BE2C (cell line): ENCODE results near the gene VN1R4. TPM values are rescaled to one million over a fixed set of nuclear protein-coding genes. Genes with fewer than 3 reads are reported as not detected.
A peak's percentile ranks its signal among the peaks of the same experiment; 100 is the strongest.
"Not testable (repeated sequence)": the region's sequence is repeated elsewhere in the genome, so short reads cannot be mapped to it uniquely, and the experiment has no call there.

Experiments used
- DNase-seq: peaks from one replicate; pipeline ENCODE4 v3.0.0-alpha.2; 2020
- H3K27me3 ChIP-seq: fragments of 250-450 bp; sonication (Bioruptor Pico); 2 replicates; pipeline ENCODE4 v1.5.1; 2020; ENCODE audit warnings: mild to moderate bottlenecking
- H3K36me3 ChIP-seq: fragments of 250-450 bp; sonication (Bioruptor Pico); 2 replicates; pipeline ENCODE4 v1.5.1; 2020; ENCODE audit warnings: mild to moderate bottlenecking
- H3K4me1 ChIP-seq: fragments of 250-450 bp; sonication (Bioruptor Pico); 2 replicates; pipeline ENCODE4 v1.5.1; 2020
- H3K4me3 ChIP-seq: 2 replicates; pipeline ENCODE4 v1.5.1; 2011; ENCODE audit warnings: low read depth, low read length
- H3K9me3 ChIP-seq: fragments of 250-450 bp; sonication (Bioruptor Pico); 2 replicates; pipeline ENCODE4 v1.5.1; 2020
- polyA plus RNA-seq: library from polyadenylated mRNA; unstranded; fragments of >200 nt; gene quantifications from one replicate; pipeline ENCODE4 v1.2.1, GENCODE V29; 2012; ENCODE audit warnings: low read depth, missing spikeins; ENCODE audit not compliant: insufficient read length, insufficient read depth
- TF ChIP-seq, protein P1 (sequence below): IDR thresholded peaks from 2 replicates; pipeline ENCODE4 v1.5.1; 2012; ENCODE audit warnings: mild to moderate bottlenecking, low read depth, low read length

The VN1R4 gene
- polyA plus RNA-seq: not detected

- not testable (repeated sequence) for H3K4me3 ChIP-seq, H3K4me1 ChIP-seq, H3K27me3 ChIP-seq, H3K9me3 ChIP-seq, H3K36me3 ChIP-seq, DNase-seq
Observed at GRCh38 chr19:53267623-53268022, at the start of gene VN1R4. VN1R4 (minus strand) TSS chr19:53267723; CDS start chr19:53267665, 58 bp downstream.

- no peaks in the 10 kb centered on the region; the same call in 1 of the 2 replicates for H3K9me3 ChIP-seq
- no peak overlapping the region for H3K4me3 ChIP-seq
- no peaks in the 10 kb centered on the region for H3K4me1 ChIP-seq
- TF ChIP-seq, protein P1, sequence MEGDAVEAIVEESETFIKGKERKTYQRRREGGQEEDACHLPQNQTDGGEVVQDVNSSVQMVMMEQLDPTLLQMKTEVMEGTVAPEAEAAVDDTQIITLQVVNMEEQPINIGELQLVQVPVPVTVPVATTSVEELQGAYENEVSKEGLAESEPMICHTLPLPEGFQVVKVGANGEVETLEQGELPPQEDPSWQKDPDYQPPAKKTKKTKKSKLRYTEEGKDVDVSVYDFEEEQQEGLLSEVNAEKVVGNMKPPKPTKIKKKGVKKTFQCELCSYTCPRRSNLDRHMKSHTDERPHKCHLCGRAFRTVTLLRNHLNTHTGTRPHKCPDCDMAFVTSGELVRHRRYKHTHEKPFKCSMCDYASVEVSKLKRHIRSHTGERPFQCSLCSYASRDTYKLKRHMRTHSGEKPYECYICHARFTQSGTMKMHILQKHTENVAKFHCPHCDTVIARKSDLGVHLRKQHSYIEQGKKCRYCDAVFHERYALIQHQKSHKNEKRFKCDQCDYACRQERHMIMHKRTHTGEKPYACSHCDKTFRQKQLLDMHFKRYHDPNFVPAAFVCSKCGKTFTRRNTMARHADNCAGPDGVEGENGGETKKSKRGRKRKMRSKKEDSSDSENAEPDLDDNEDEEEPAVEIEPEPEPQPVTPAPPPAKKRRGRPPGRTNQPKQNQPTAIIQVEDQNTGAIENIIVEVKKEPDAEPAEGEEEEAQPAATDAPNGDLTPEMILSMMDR: no peak
- no peaks in the 10 kb centered on the region for H3K36me3 ChIP-seq
- peaks cover 7% of the 10 kb centered on the region for H3K27me3 ChIP-seq
- DNase-seq: no peak
Observed at GRCh38 chr19:53311897-53312296, 44.4 kb upstream of the VN1R4 start.

DNA sequence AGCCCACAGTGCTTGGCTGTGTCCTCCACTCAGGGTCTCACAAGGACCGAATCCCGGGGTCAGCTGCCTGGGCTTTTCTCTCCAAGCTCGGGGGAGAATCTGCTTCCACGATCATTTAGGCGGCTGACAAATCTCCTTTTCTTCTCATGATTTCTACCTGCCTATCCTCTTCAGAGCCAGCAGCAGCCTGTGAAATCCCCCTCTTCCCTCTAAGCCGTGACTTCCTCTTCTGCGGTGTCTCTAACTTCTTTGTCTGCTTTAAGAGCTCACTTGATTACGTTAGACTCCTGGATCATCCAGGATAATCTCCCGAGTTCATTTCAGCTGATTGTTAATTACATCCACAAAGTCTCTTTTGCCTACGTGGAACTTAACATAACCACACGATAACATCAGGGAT, 43.5 kb upstream of the VN1R4 start:
- no peaks in the 10 kb centered on the region for H3K36me3 ChIP-seq
- DNase-seq: no peak
- H3K27me3 ChIP-seq: peaks cover 9% of the 10 kb centered on the region

DNA sequence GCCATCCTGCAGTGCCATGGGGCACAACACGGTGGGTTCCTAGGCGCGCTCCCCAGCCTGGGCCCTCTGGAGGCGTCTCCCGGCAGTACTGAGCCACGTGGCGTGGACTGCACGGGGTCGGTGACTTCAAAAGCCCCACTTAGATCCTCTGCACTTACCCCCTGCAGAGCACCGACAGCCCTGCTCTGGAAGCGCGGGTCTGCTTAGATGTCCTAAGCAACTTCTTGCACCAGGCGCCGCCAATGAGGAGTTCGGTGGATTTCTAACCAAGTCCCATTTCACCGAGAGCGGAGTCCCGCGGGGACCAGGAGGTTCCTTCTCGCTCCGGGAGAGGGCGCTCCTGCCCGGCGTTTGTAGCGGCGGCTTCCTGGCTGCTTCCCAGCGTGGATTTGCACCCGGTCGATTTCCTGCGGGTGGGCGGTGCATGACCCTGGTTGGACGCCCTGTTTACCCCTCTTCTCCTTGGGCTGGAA, 40.9 kb upstream of the VN1R4 start:
- peak; percentile 51 for DNase-seq
- Histone ChIP-seq H3K27me3 (peaks cover 9% of the 10 kb centered on the region), H3K4me3 (no peak overlapping the region)

More for the DNA sequence above, 43.5 kb upstream of the VN1R4 start:
- Histone ChIP-seq H3K4me3 (no peak overlapping the region), H3K4me1 (no peaks in the 10 kb centered on the region), H3K9me3 (no peaks in the 10 kb centered on the region; the same call in 1 of the 2 replicates)
- TF ChIP-seq, protein P1: no peak

DNA sequence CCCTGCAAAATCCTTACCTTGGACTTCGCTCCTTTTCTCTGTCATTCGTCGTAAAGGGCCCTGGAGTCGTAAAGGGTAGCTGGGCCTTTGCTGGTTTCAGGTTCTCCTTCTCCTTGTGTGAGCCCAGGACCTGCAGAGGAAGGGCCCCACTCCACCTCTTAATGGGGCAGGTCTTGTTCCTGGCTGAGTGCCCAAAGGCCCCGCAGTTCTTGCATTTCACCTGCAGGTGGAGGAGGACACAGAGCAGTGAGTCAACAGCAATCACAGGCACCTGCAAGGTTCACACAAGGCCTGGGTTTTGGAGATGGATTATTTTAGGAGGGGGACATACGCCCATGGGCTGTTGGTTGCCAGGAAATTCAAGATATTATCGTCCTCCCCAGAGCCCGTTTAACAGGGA, 33.8 kb upstream of the VN1R4 start:
- H3K36me3 ChIP-seq, H3K9me3 ChIP-seq, H3K27me3 ChIP-seq, H3K4me3 ChIP-seq, DNase-seq, H3K4me1 ChIP-seq: not testable (repeated sequence)

More for the DNA sequence above, 40.9 kb upstream of the VN1R4 start:
- Histone ChIP-seq H3K36me3 (no peaks in the 10 kb centered on the region), H3K4me1 (no peaks in the 10 kb centered on the region), H3K9me3 (no peaks in the 10 kb centered on the region; the same call in 1 of the 2 replicates)
- TF ChIP-seq, protein P1: peak; percentile 57

GRCh38 chr19:53294786-53295441, 27.4 kb upstream of the VN1R4 start:
- Histone ChIP-seq H3K4me3 (no peak overlapping the region), H3K27me3 (no peaks in the 10 kb centered on the region), H3K9me3 (no peaks in the 10 kb centered on the region; the same call in 1 of the 2 replicates), H3K36me3 (no peaks in the 10 kb centered on the region), H3K4me1 (no peaks in the 10 kb centered on the region)
- TF ChIP-seq, protein P1: no peak
- DNase-seq: no peak

GRCh38 chr19:53290758-53291549, 23.4 kb upstream of the VN1R4 start:
- TF ChIP-seq, protein P1: no peak
- H3K9me3 ChIP-seq: no peaks in the 10 kb centered on the region; the same call in 1 of the 2 replicates
- no peaks in the 10 kb centered on the region for H3K36me3 ChIP-seq
- H3K27me3 ChIP-seq: no peaks in the 10 kb centered on the region
- no peak for DNase-seq
- no peaks in the 10 kb centered on the region for H3K4me1 ChIP-seq
- no peak overlapping the region for H3K4me3 ChIP-seq
